H1 (cell line): ENCODE results near the gene UGT1A3. TPM values are rescaled to one million over a fixed set of nuclear protein-coding genes. Genes with fewer than 3 reads are reported as not detected.
"Not testable (repeated sequence)": the region's sequence is repeated elsewhere in the genome, so short reads cannot be mapped to it uniquely, and the experiment has no call there.

Source experiments
- CTCF ChIA-PET: fragments of 300-600 bp; sonication (Branson Sonifier 250); formaldehyde crosslinking; loops from one replicate; lab custom pipeline; 2021; ENCODE audit not compliant: partially characterized antibody; lab: Charles Lee
- POLR2A ChIA-PET: fragments of 300-600 bp; sonication (Branson Sonifier 250); formaldehyde crosslinking; loops from one replicate; lab custom pipeline; 2021; ENCODE audit warnings: inconsistent platforms; ENCODE audit not compliant: partially characterized antibody; lab: Charles Lee
- DNase-seq, 2 experiments: peaks; one replicate each; pipeline versions ENCODE4 v3.0.0 to v3.0.0-alpha.2; 2010 to 2022; ENCODE audit warnings: low spot score in 2 of 2, low read depth in 1 of 2, mixed read lengths in 1 of 2
- FAIRE-seq: peaks from 2 replicates; lab custom pipeline; 2011; peaks lifted over from hg19 to GRCh38; lab: Jason Lieb, UNC
- H2AFZ ChIP-seq: 2 replicates; pipeline ENCODE4 v1.8.1; 2012; ENCODE audit warnings: low read length, inconsistent platforms
- H2AK5ac ChIP-seq: 2 replicates; pipeline ENCODE4 v1.6.1; 2013; ENCODE audit warnings: low read depth, low read length
- H2BK120ac ChIP-seq: replicated peaks from 2 replicates; pipeline ENCODE3; 2013; ENCODE audit warnings: low read depth, low read length, inconsistent platforms
- H2BK12ac ChIP-seq: 2 replicates; pipeline ENCODE4 v1.6.1; 2013; ENCODE audit warnings: low read depth, low read length
- H2BK15ac ChIP-seq: 2 replicates; pipeline ENCODE4 v1.6.1; 2013; ENCODE audit warnings: low read length
- H2BK20ac ChIP-seq: 2 replicates; pipeline ENCODE4 v1.6.1; 2013; ENCODE audit warnings: low read length
- H2BK5ac ChIP-seq: 2 replicates; pipeline ENCODE4 v1.6.1; 2013; ENCODE audit warnings: low read depth, low read length
- H3K14ac ChIP-seq: 2 replicates; pipeline ENCODE4 v1.6.1; 2013; ENCODE audit warnings: inconsistent platforms; ENCODE audit not compliant: insufficient read length
- H3K18ac ChIP-seq: 2 replicates; pipeline ENCODE4 v1.6.1; 2013; ENCODE audit warnings: low read length; ENCODE audit errors: extremely low read depth
- H3K23ac ChIP-seq: 2 replicates; pipeline ENCODE4 v1.6.1; 2013; ENCODE audit warnings: inconsistent platforms; ENCODE audit not compliant: insufficient read length
- H3K23me2 ChIP-seq: 2 replicates; pipeline ENCODE4 v1.6.1; 2013; ENCODE audit warnings: low read depth, low read length
- H3K27ac ChIP-seq: 2 replicates; pipeline ENCODE4 v1.6.1; 2011; ENCODE audit warnings: low read depth, low read length, inconsistent platforms
- H3K27me3 ChIP-seq, 4 experiments: replicated peaks in 1 of 4; 1 replicate in 1 of 4; 2 replicates in 3 of 4; pipeline versions ENCODE4 v1.6.1 to v1.8.1; 2011 to 2013; ENCODE audit warnings: low read length in 3 of 4, mild to moderate bottlenecking in 3 of 4, inconsistent platforms in 2 of 4, mixed read lengths in 2 of 4, moderate library complexity in 1 of 4; ENCODE audit not compliant: control insufficient read depth in 3 of 4, insufficient read depth in 3 of 4; ENCODE audit errors: extremely low read depth in 1 of 4
- H3K36me3 ChIP-seq, 4 experiments: 2 replicates each; pipeline versions ENCODE4 v1.6.1 to v1.8.1; 2011 to 2013; ENCODE audit warnings: mild to moderate bottlenecking in 4 of 4, low read length in 3 of 4, moderate library complexity in 2 of 4, control low read depth in 1 of 4, inconsistent platforms in 1 of 4; ENCODE audit not compliant: insufficient read depth in 4 of 4, control insufficient read depth in 2 of 4
- H3K4ac ChIP-seq: replicated peaks from 2 replicates; pipeline ENCODE3; 2013; ENCODE audit warnings: low read length, low read depth, mixed read lengths, inconsistent platforms; ENCODE audit not compliant: insufficient read length
- H3K4me1 ChIP-seq, 4 experiments: replicated peaks in 1 of 4; 1 replicate in 1 of 4; 2 replicates in 3 of 4; pipeline versions ENCODE4 v1.6.1 to v1.8.1; 2011 to 2013; ENCODE audit warnings: low read length in 3 of 4, inconsistent platforms in 2 of 4, mixed read lengths in 1 of 4; ENCODE audit not compliant: insufficient read depth in 4 of 4, control insufficient read depth in 3 of 4
- H3K4me2 ChIP-seq, 2 experiments: 2 replicates each; pipeline versions ENCODE4 v1.6.1 to v1.8.1; 2011 to 2013; ENCODE audit warnings: low read depth in 2 of 2, low read length in 2 of 2, control low read depth in 1 of 2, inconsistent platforms in 1 of 2, mild to moderate bottlenecking in 1 of 2; ENCODE audit not compliant: insufficient read depth in 1 of 2
- H3K4me3 ChIP-seq, 4 experiments: fragments of 200-600, 300-600 bp in 1 of 4; sonication (generic), shearing (Covaris generic), sonication (Bioruptor Twin) in 1 of 4; 2 replicates each; pipeline versions ENCODE4 v1.5.1 to v1.8.1; 2011 to 2016; ENCODE audit warnings: low read length in 4 of 4, low read depth in 3 of 4, control low read depth in 2 of 4, inconsistent platforms in 2 of 4, mild to moderate bottlenecking in 2 of 4, mixed read lengths in 1 of 4, moderate library complexity in 1 of 4; ENCODE audit not compliant: insufficient read depth in 2 of 4; ENCODE audit errors: extremely low read depth in 1 of 4
- H3K56ac ChIP-seq: replicated peaks from 2 replicates; pipeline ENCODE3; 2013; ENCODE audit warnings: low read depth, mild to moderate bottlenecking, mixed read lengths, low read length, inconsistent platforms; ENCODE audit not compliant: insufficient read length
- H3K79me1 ChIP-seq: 2 replicates; pipeline ENCODE4 v1.6.1; 2013; ENCODE audit warnings: low read depth, low read length, control low read depth
- H3K79me2 ChIP-seq, 2 experiments: 2 replicates each; pipeline versions ENCODE4 v1.6.1 to v1.8.1; 2012 to 2013; ENCODE audit warnings: low read length in 2 of 2, mild to moderate bottlenecking in 2 of 2, inconsistent platforms in 1 of 2; ENCODE audit not compliant: insufficient read depth in 2 of 2, control insufficient read depth in 1 of 2
- H3K9ac ChIP-seq, 4 experiments: replicated peaks in 1 of 4; 1 replicate in 1 of 4; 2 replicates in 3 of 4; pipeline versions ENCODE4 v1.6.1 to v1.8.1; 2011 to 2013; ENCODE audit warnings: low read depth in 3 of 4, low read length in 3 of 4, control low read depth in 2 of 4, mild to moderate bottlenecking in 2 of 4, moderate library complexity in 2 of 4, inconsistent platforms in 1 of 4; ENCODE audit errors: extremely low read depth in 1 of 4
- H3K9me3 ChIP-seq, 2 experiments: 2 replicates each; pipeline versions ENCODE4 v1.6.1 to v1.8.1; 2012 to 2013; ENCODE audit warnings: mild to moderate bottlenecking in 2 of 2, moderate library complexity in 2 of 2, control low read depth in 1 of 2, inconsistent platforms in 1 of 2, low read depth in 1 of 2, low read length in 1 of 2, mixed read lengths in 1 of 2; ENCODE audit not compliant: insufficient read depth in 2 of 2
- H4K20me1 ChIP-seq, 2 experiments: replicated peaks in 1 of 2; 2 replicates each; pipeline versions ENCODE3 to v1.8.1; 2011 to 2013; ENCODE audit warnings: inconsistent platforms in 2 of 2, low read length in 2 of 2, mild to moderate bottlenecking in 1 of 2; ENCODE audit not compliant: insufficient read depth in 2 of 2, control insufficient read depth in 1 of 2
- H4K5ac ChIP-seq: 2 replicates; pipeline ENCODE4 v1.6.1; 2013; ENCODE audit warnings: low read length, low read depth, mixed read lengths, inconsistent platforms; ENCODE audit not compliant: insufficient read length
- H4K8ac ChIP-seq: 2 replicates; pipeline ENCODE4 v1.8.0; 2013; ENCODE audit warnings: mild to moderate bottlenecking, moderate library complexity, low read length, inconsistent platforms; ENCODE audit not compliant: insufficient read depth; ENCODE audit errors: extremely low read depth
- H4K91ac ChIP-seq: replicated peaks from 2 replicates; pipeline ENCODE3; 2013; ENCODE audit warnings: low read length, mixed read lengths, inconsistent platforms; ENCODE audit not compliant: insufficient read length
- ASH2L ChIP-seq: fragments of 200-600, 300-600 bp; sonication (generic); IDR thresholded peaks from one replicate; pipeline ENCODE4 v1.7.1; 2017; ENCODE audit warnings: low read length
- SIRT6 ChIP-seq: IDR thresholded peaks from one replicate; pipeline ENCODE4 v1.7.1; 2012; ENCODE audit warnings: low read length, inconsistent platforms
- SUZ12 ChIP-seq: fragments of 200-600 bp; sonication (generic); IDR thresholded peaks from 2 replicates; pipeline ENCODE4 v1.6.1; 2012; ENCODE audit warnings: mild to moderate bottlenecking, inconsistent platforms, low read length, moderate library complexity, mixed read lengths
- WGBS, 2 experiments: shearing (Covaris generic) in 1 of 2; methylation state at CpG; one replicate each; pipeline versions ENCODE4 v1.1.6 to v1.1.7; 2013 to 2015; ENCODE audit warnings: low lambda C conversion rate in 2 of 2, mixed read lengths in 2 of 2, inconsistent platforms in 1 of 2, low coverage in 1 of 2, missing lambda C conversion rate in 1 of 2; ENCODE audit not compliant: insufficient replicate concordance in 2 of 2, insufficient coverage in 1 of 2, insufficient read length in 1 of 2; ENCODE audit errors: extremely low coverage in 1 of 2, missing lambda C conversion rate in 1 of 2; 5-methylcytosine and 5-hydroxymethylcytosine counted together
- polyA plus RNA-seq, 7 experiments: library from polyadenylated mRNA; depleted of rRNA in 3 of 7; stranded (reverse) in 5 of 7; unstranded in 2 of 7; fragments of >200 nt in 5 of 7; fragments of 200-250 nt in 2 of 7; gene quantifications; 1 replicate in 5 of 7; 2 replicates in 1 of 7; 4 replicates in 1 of 7; pipeline versions ENCODE4 v1.2.1 to v1.2.3, GENCODE V29; 2011 to 2013; ENCODE audit warnings: missing spikeins in 2 of 7, mixed read lengths in 2 of 7
- total RNA-seq: library from RNA; stranded (reverse); fragmentation: NEBNext Ultra II Directional; extraction: Animal tissue kit (Norgen Biotek cat#: 25700); gene quantifications from 2 replicates; pipeline ENCODE4 v1.2.1, GENCODE V29; 2021

Gene UGT1A3
- total and polyA plus RNA-seq, 2 of the 8 experiments (the other 6 are each of a cell fraction or from before 2014, with no cell fraction given): not detected

DNA sequence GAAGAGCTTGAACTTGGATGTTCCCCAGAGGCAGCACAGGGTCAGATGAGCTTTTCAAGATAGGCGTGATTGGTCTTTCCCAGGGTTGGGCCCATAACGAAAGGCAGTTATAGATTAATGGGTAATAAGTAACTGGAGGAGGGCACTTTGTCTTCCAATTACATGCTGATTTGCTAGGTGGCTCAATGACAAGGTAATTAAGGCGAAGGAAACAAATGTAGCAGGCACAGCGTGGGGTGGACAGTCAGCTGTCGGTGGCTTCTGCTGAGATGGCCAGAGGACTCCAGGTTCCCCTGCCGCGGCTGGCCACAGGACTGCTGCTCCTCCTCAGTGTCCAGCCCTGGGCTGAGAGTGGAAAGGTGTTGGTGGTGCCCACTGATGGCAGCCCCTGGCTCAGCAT is 10.3 kb upstream of the UGT1A3 start, which contains the start of gene UGT1A4 (continued):
- TF ChIP-seq SIRT6 (no peak), SUZ12 (no peak), ASH2L (no peak)

DNA sequence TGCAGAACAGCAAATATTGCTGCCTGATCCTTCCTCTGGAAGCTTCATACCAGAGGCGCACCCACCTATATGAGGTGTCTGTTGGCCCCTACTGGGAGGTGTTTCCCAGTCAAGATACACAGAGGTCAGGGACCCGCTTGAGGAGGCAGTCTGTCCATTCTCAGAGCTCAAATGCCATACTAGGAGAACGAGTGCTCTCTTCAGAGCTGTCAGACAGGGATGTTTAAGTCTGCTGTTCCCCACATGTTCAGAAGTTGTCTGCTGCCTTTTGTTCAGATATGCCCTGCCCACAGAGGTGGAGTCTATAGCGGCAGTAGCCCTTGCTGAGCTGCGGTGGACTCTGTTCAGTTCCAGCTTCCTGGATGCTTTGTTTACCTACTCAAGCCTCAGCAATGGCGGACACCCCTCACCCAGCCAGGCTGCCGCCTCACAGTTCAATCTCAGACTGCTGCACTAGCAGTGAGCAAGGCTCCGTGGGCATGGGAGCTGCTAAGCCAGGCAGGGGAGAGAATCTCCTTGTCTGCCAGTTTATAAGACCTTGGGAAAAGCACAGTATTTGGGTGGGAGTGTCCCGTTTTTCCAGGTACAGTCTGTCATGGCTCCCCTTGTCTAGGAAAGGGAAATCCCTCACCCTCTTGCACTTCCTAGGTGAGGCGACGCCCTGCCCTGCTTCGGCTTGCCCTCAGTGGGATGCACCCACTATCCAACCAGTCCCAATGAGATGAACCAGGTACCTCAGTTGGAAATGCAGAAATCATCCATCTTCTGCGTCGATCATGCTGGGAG is 8.2 kb downstream of the UGT1A3 start:
- H3K18ac ChIP-seq, H2BK20ac ChIP-seq, H2BK5ac ChIP-seq, H3K4me3 ChIP-seq, H4K20me1 ChIP-seq, H3K4me2 ChIP-seq, H3K14ac ChIP-seq, H2AFZ ChIP-seq, H2AK5ac ChIP-seq, H4K5ac ChIP-seq, DNase-seq, H3K9me3 ChIP-seq, H2BK120ac ChIP-seq, H4K8ac ChIP-seq, H3K27me3 ChIP-seq, H3K4me1 ChIP-seq, H3K56ac ChIP-seq, FAIRE-seq, H2BK12ac ChIP-seq, H3K4ac ChIP-seq, POLR2A ChIA-PET, H3K36me3 ChIP-seq, H3K79me1 ChIP-seq, H4K91ac ChIP-seq, H3K23ac ChIP-seq, H2BK15ac ChIP-seq, H3K79me2 ChIP-seq, H3K9ac ChIP-seq, H3K27ac ChIP-seq, H3K23me2 ChIP-seq: not testable (repeated sequence)
- CTCF ChIA-PET: interaction anchor here (0.9 kb wide), 1 partner anchor 9 kb away, joined by 3 read pairs; the partner anchor contains the start of gene UGT1A3
- 82% methylated on average over 14 of the region's 14 CpGs; no CpG with 5 or more reads in 1 of the 2 experiments for WGBS, 2 experiments
